Epidermal melanocyte (primary cell): ENCODE results near the gene VWF.

Experiments used
- DNase-seq: peaks from one replicate; pipeline ENCODE4 v3.0.0; 2011; ENCODE audit warnings: low spot score; ENCODE audit not compliant: insufficient read length

VWF gene

DNA sequence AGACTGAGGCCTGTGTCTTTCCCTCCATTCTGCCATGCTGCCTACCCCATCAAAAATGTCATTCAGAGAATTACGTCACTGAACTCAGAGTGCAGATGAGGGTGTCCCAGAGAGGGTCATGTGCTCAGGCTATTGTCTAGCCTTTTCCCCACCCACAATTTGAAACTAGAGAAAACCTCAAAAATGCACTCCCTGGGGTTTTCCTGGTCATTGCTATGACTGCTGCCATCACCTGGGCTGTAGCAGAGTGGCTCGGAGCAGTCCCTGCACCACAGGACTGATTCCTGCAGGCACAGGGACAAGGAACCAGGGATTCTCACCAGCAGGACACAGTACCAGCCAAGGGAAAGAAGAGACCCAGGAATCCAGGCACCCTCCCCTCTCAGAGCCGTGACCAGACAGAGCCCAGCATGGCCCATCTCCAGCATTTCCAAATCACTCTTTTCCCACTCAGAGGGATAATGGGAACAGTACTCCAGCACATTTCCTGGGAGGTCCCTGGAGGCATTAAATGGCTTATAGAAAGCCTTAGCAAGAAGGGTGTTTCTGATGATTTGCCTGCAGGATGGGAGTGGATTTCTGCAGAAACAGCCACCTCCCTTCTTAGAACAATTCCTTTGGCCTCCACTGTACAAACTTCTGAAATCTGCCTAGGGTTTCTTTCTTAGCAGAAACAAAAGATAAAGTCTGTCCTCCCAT is 45.9 kb downstream of the VWF start:
- no peak for DNase-seq

DNA sequence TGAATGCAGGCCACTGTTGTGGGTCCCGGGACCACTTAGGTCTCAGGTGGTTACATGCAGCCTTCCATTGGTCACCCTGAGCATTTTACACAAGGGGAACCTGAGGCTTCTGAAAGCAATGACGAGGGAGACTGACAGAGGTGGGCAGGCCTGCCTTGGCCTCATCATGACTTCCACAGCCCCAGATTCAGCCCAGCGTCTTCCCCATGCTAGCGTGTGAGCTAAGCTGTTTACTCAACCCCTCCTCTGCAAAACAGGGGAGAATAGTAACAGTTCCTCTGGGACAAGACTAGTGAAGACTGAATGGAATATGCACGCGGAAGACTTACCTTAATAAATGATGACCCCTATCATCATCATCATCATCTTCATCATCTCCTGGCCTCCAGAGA is 46.8 kb downstream of the VWF start:
- no peak for DNase-seq

DNA sequence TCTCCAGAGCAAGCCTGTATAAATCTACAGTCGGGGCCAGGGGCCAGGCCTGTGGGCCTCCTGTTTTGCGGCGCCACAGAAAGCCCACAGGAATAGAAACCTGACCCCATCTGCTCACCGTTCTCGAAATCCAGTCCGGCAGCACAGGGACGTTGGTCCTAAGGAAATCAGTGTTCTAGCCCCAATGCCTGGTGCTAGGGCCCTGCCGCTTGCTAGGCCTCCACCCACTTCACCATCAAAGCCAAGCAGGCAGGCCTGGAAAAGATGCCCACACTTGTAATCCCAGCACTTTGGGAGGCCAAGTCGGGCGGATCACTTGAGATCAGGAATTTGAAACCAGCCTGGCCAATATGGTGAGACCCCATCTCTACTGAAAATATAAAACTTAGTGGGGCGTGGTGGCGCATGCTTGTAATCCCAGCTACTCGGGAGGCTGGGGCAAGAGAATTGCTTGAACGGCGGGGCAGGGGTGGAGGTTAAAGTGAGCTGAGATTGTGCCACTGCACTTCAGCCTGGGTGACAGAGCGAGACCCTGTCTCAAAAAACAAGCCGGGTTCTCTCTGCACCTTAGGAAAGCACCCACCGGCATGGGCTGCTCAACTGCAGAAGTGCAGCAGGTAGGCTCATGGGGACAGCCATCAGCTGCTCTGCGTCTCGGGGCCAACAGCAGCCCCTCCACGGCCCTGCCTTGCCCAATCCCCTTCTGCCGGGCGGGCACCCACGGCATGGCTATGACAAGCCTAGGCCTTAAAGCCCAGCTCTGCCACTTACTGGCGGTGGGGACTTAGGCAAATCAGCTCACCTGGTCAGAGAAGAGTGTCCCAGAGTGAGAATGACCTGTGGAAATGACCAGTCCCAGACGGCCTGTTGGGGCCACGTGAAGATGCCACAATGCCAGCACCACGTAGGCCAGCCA is 47.4 kb downstream of the VWF start:
- DNase-seq = no peak

DNA sequence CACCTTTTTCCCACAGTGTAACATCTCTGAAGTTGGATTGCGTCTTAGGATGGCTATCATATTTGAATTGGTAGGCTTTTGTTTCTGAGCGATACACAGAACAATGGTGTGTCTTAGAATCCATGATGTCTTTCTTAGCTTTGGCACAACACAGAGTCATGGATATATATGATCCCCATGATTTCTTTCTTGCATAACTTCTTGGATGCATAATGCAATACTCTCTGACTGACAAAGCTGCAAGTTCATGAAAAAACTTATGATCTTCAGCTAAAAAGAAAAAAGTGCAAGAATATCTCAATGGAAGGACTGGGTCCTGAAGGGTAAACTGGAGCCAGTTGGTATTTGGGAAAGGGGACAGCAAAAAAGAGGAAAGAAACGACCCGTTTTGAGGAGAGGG is 48.1 kb downstream of the VWF start:
- DNase-seq = no peak

DNA sequence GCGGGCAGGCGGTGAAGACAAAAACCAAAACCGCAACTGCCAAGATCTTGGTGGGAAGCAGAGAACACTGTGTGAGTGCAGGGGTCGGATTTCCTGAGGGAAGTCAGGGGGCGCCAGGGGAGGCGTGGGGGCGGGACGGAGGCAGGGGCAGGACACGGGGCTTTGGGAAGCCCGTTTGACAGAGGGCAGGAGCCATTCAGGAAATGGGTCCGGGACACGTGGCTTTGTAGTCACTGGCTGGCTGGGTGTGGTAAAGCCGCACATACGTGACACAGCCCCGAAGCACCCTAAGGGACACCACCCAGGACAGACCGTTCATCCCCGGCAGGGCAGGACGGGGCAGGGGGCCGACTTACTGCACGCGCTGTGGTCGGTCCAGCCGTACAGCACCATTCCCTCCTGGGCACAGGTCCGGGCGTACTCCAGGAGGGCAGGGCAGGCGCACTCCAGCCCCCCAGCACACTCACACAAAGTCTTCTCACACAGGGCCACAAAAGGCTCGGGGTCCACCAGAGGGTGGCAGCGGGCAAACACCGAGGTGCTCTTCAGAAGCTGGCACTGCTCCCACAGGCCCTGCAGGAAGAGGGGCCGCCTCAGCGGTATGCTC is 49.4 kb downstream of the VWF start:
- DNase-seq = no peak

DNA sequence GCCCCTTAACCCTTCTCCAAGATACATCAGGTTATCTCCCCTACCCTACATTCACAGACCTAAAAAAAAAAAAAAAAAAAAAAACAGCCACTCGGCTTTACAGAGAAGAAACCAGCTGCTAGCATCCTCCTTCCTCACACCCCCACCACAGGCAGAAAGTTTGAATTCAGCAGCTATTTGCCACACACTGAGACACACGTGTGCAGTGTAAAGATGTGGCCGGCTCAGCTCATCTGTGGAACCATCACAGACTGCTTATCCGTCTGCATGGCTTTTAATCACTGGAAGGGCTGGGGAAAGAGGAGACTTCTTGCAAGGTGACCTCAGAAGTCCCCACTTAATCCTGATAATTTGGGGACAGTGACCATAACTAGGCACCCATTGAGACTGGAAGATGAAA is 50.0 kb downstream of the VWF start:
- DNase-seq = no peak

DNA sequence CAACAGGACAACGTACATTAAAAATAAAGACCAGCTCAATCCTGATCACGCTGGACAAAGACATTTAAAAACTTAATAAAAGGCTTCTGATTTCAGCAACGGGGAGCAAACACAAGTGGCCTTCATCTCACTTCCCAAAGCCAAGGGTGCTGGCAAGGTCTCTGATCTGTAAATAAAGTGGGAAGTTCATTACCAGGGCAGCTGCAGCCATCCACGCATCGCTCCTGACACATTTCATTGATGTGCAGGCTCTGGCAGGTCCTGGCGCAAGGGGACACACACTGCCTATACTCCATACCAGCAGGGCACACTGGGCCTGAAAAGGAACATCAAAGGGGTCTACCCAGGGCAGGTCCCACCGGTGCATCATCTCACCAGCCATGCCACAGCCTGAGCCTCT is 51.0 kb downstream of the VWF start:
- DNase-seq = no peak

DNA sequence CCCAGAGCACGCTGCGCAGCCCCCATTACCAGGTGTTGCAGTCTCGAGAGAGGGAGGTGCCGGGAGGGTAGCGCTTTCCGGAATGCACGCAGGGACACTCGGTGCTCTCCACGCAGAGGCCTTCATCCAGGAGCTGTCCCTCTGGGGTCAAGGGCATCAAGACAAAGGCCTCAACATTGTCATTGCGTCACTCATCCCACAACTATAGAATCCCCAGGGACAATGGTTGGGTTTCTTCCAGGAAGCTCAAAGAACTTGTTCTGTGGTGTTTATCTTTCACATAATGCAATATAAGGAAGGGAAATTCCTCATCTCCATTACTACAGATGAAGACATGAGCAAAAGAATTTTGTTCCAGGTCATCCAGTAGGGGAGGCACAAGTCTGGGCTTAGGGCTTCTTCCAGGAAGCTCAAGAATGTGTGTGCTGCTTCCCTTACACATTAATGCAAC is 52.1 kb downstream of the VWF start:
- no peak for DNase-seq

DNA sequence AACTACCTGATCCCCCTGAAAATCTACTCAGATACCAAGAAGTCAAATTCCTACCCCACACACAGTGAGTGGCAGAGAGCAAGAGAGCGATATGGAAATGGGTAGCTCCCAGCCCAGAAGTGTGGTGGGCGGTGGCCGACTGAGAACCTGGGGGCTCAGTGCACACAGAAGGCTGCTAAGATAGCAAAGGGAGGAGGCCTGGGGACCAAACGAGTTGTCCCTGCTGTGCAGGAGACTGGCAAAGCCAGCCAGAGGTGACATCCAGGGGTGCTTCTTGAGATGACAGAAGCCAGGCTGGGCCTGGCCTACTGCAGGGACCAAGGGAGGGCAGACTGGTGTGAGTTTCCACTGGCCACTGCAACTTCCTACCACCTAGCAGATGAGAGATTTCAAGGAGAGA is 52.9 kb downstream of the VWF start:
- no peak for DNase-seq

DNA sequence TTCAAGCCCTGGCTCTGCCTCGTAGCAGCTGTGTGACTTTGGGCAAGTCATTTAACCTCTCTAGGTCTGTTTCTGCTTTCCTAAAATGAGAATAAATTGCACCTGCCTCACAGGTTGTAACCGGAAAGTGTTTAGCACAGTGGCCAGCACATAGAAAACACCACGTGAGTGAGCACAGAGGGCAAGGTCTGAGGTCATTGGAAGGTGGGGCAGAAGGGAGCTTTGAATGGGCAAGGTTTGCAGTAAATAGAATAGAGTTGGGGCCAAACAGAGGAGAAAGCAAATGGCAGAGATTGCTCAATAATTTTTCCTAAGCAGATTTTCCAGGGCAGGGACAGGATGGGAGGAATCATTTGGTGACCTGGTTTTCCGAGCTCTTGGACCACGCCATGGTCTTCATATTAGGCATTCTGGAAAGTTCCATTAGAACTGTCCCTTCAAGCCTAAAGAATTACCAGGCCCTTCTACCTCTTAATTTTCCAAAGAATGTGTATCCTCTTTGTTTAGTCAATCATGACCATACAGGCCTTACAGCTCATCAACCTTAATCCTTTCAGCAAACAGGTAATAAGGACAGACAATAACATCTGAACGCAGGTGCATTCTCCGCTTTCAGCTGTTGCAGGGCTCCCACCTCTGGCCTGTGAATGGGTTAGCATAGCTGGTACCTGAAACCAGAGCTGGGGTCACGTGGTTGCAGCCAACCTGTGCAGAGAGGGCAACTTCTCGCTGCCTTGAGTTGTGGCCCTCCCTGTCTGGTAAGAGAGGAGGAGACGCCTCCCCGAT is 53.8 kb downstream of the VWF start:
- no peak for DNase-seq

DNA sequence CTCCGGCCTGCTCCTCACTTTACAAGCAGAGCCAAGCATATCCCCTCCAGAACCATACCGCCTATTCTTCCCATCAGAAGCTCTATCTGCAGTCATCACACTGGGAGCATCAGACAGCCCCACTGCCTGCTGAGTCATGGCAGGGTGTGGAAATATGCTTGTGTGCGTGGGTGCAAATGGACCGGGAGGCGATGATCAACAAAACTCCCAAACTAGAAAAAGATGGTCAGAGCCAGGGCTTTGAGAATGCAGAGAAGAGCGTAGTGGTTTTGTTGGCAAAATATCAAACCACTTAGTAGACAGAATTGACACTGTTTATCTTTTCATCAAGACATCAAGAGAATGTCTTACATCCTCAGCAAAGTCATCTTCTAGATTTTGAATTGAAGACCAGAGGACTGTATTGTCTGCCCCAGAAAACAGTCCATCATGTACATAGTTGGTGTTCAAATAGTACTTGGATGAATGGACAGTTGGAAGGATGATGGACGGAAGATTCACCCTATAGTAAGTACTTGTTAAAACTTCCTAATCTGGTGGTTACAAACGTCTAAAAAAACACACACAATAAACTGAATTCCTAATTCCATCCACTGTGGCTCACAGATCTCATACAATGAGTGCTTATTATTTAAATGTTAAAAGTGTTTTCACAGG is 54.9 kb downstream of the VWF start:
- peak; percentile 58 for DNase-seq

DNA sequence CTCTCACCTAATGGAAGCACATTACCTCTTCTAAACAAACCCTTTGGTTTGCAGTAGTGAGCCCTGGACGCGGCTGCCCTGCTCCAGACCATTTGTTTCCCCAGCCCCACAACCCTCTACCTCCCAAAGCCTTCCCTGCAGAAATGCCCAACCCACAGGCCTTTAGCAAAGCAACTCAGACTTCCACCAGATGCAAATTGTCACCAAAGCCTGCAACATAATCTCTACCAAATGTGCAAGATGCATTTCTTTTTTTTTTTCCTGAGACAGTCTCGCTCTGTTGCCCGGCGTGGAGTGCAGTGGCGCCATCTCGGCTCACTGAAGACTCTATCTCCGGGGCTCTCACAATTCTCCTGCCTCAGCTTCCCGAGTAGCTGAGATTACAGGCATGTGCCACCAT is 56.2 kb downstream of the VWF start:
- no peak for DNase-seq

DNA sequence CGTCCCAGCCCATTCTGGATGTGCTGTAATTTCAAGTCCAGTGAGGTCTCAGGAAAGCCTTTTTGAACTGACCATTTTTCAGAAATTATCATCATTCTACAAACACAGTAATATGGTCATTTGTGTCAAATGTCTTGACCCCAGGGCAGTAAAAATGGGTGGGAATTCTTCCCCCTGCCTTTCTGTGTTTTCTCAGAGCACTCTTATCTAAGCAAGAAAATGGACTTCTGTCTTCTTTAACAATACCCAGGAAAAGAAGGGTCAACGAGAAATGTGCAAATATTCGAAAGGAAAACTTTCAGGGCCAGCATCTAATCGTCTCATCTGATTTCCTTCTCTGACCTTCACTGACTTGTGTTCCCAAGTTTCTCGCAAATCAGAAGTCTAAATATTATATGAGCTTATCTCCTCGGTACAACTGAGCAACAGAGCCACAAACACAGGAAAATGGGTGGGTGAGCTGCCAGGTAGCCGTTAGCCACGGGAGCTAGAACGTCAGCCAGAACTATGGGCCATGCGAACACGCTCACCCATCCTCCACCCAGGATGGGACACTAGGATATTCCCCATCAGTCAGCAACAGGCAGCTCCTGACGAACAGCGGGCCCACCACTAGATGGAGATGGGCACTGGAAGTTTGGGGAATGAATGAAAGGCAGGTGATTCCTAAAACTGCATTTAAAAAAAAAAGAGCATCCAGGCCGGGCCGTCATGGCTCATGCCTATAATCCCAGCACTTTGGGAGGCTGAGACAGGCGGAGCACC is 57.1 kb downstream of the VWF start:
- no peak for DNase-seq

DNA sequence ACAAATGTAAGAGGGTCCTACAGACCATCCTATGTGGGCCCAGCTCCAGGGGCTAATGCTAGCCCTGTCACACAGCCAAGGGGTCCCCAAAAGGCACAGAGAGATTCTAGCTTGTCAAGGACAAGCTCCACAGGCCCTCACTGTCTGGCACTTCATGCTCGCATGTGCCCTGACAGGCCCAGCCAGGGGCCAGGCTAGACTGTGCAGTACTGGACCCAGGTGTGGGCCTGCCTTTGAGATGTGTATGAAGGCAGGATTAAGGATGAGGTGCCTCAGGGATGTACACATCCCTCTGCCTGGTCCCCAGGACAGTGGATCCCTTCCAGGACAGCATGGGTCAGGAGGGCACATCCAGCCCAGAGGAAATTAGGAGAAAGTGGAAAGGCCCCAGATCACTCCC is 57.8 kb downstream of the VWF start:
- no peak for DNase-seq

DNA sequence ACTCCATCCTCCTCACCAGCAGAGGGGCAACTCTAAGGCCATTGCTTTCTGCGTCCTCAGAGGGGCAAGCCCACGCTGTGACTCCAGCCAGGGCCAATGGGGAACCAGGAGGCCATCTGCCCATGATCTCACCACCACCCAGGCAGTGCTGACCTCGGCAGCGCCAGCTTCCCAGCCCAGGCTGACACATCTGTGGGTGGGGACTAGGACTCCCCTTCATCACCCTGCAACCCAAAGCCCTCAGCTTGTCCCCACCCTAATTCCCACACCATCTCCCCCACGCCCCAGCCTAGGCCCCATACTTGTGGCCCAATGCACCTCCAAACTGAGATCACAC is 58.6 kb downstream of the VWF start:
- no peak for DNase-seq

DNA sequence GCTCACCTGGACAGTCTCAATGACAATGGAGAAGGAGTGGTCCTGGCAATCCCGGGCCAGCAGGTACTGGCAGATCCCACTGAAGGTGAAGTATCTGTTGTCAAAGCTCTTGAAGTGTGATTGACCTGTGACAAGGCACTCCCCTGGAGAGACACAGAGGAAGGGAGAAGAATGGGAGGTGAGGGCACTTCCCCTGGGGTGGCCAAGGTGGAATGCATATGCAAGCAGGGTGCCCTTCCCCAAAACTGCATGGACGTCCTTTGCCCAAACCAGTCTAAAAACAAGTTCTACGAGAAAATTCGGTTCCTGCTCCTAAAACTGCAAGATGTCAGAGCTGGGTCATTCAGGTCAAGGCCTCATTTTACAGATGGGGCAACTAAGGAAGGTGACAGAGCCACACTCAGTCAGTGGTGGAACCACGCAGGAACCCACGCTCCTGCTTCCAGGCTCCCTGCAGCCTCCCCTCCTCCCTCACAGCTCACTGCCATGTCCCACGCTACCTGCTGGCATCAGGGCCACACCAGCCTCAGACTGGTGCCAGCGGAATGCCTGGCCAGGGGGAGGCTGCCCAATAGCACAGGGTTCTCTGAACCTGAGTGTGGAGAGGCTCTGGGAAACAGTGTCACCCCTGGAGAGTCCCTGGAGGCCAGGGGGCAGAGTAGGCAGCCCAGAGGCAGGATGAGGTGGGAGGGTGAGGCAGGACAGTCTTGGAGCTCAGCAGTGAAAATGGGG is 59.2 kb downstream of the VWF start:
- DNase-seq = no peak

DNA sequence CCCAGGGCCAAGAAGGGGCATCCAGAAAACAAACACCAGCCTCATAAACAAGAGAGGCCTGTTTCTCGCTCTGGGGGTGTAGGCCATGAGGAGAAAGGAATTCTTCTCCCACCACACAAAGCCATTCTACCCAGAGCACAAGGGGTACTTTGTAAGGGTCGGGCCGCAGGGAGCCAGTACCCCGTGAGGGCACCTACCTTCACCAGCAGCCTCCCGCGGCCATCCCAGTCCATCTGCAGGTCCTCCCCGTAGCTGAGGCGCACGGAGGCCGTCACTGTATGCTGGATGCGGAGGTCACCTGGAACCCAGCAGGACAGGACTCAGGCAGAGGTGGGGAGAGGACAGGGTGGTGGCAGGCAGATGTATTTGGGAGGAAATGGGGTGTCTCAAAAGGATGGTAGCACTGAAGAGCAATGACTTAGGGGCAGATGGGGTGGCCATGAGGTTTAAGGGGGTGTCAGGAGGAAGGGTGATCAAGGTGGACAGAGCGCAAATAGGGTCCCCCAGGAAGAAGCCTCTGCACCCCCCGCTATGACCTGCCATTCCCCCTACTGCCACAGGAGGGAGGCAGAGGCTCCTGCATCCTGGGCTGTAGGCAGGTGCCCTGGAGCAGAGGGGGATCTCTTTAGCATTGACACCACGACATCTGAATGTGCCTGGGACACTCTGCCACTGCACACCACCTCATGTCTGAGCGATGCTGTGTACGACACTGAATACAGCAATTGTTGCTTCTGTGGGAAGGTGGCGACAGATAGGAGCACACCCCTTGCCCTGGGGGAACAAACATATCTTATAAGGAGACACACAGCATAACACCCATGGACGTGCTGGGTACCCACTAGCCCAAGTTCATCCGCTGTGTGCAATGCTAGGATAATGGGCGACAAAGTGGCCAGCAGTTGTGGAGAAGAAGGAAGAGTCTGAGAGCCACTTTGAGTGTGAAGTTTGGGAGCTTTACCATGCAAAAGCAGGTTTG is 61.4 kb downstream of the VWF start:
- DNase-seq = no peak

DNA sequence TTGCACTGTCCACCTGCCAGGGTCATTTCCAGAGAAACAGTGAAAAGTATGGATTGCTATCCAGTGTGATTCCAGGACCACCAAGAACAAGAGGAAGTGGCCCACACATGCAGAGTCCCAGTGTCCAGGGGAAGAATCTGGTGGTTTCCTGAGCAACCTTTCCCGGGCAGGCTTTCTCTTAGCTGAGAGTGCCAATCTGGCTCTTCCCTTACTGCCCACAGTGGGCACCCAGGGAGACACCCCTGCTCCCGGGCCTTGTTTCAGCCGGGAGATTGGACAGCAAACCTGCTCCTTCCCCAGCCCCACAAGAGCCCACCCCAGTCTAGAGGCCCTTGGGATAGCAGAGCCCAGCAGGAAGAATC is 62.1 kb downstream of the VWF start:
- no peak for DNase-seq

DNA sequence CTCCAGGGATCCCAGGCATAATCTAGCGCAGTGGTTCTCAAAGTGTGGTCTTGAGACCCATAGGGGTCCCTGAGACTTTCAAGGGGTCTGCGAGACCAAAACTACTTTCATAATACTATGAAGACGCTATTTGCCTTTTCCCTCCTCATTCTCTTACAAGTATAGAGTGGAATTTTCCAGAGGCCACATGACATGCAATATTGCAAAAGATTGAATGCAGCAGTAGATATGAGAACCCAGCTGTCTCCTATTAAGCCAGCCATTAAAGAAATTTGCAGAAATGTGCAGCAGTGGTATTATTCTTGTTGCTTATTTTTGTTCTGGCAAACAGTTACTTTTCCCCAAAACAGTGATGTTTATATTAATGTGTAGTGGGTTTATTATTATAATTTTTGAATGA is 62.8 kb downstream of the VWF start:
- DNase-seq = no peak
